Fibroblast of skin of back (primary cell): ENCODE results near the gene ABCC12.
A peak's percentile ranks its signal among the peaks of the same experiment; 100 is the strongest.

ENCODE experiments used
- DNase-seq: peaks from one replicate; pipeline ENCODE4 v3.0.0-alpha.2; 2013

Gene ABCC12

GRCh38 chr16:48165961-48166578 lies 10.3 kb upstream of the ABCC12 start:
- peak; percentile 39 for DNase-seq

- peak; percentile 74 for DNase-seq
Measured at GRCh38 chr16:48164907-48165715, 9.3 kb upstream of the ABCC12 start.

GRCh38 chr16:48162839-48163410 lies 7.1 kb upstream of the ABCC12 start:
- no peak for DNase-seq

- DNase-seq = no peak
Measured at GRCh38 chr16:48161906-48162305, 6.1 kb upstream of the ABCC12 start.

GRCh38 chr16:48160575-48160974 lies 4.8 kb upstream of the ABCC12 start:
- no peak for DNase-seq

GRCh38 chr16:48158296-48158695 lies 2.5 kb upstream of the ABCC12 start:
- peak; percentile 80 for DNase-seq

GRCh38 chr16:48157794-48158193 lies 2.0 kb upstream of the ABCC12 start:
- DNase-seq = no peak

GRCh38 chr16:48157302-48157701 lies 1.5 kb upstream of the ABCC12 start:
- no peak for DNase-seq

GRCh38 chr16:48156790-48157209 lies 1.0 kb upstream of the ABCC12 start:
- peak; percentile 78 for DNase-seq

GRCh38 chr16:48153774-48154173 lies 2.0 kb downstream of the ABCC12 start:
- DNase-seq = no peak

GRCh38 chr16:48152226-48152625 lies 3.6 kb downstream of the ABCC12 start:
- no peak for DNase-seq

GRCh38 chr16:48150707-48151106 lies 5.1 kb downstream of the ABCC12 start:
- DNase-seq = no peak

GRCh38 chr16:48146710-48147109 lies 9.1 kb downstream of the ABCC12 start:
- DNase-seq = no peak

GRCh38 chr16:48146131-48146530 lies 9.7 kb downstream of the ABCC12 start:
- DNase-seq = no peak

GRCh38 chr16:48143812-48144368 lies 11.9 kb downstream of the ABCC12 start:
- no peak for DNase-seq

- DNase-seq = no peak
Measured at GRCh38 chr16:48140821-48141220, 15.0 kb downstream of the ABCC12 start.

- DNase-seq = no peak
Measured at GRCh38 chr16:48139517-48139916, 16.3 kb downstream of the ABCC12 start.

- no peak for DNase-seq
Measured at GRCh38 chr16:48138543-48138942, 17.2 kb downstream of the ABCC12 start.

- DNase-seq = no peak
Measured at GRCh38 chr16:48137822-48138221, 18.0 kb downstream of the ABCC12 start.

GRCh38 chr16:48136547-48137360 lies 19.0 kb downstream of the ABCC12 start:
- no peak for DNase-seq

- no peak for DNase-seq
Measured at GRCh38 chr16:48133455-48134211, 22.2 kb downstream of the ABCC12 start.

- no peak for DNase-seq
Measured at GRCh38 chr16:48132696-48133095, 23.1 kb downstream of the ABCC12 start.
